ENCODE data around the gene LRRC57. TPM values are rescaled to one million over a fixed set of nuclear protein-coding genes. Genes with fewer than 3 reads are reported as not detected.

Gene LRRC57
- total RNA-seq, result 15.1 TPM
- long read RNA-seq, full-length matches to known transcripts, result 9 of 9 reads
- long read RNA-seq, partial matches to known transcripts, result 0 of 9 reads
- long read RNA-seq, other reads (novel, unspliced or antisense), result 0 of 9 reads

GRCh38 chr15:42548249-42549031, at the start of gene LRRC57, which contains the start of gene HAUS2:
TSS of gene LRRC57 (minus strand) at chr15:42548793. CDS start at chr15:42548434, 359 bp downstream.
TSS of gene HAUS2 (plus strand) at chr15:42548838. CDS start at chr15:42548873, 35 bp downstream.
- ATAC-seq, result peak; percentile 95
- intact Hi-C loops (cut with DNase I), result loop anchor here (2.0 kb wide), 1 partner anchor 102 kb away; no protein-coding TSS in a partner anchor
- peak; percentile 95 for DNase-seq (ENCODE audit: missing footprints)

DNA sequence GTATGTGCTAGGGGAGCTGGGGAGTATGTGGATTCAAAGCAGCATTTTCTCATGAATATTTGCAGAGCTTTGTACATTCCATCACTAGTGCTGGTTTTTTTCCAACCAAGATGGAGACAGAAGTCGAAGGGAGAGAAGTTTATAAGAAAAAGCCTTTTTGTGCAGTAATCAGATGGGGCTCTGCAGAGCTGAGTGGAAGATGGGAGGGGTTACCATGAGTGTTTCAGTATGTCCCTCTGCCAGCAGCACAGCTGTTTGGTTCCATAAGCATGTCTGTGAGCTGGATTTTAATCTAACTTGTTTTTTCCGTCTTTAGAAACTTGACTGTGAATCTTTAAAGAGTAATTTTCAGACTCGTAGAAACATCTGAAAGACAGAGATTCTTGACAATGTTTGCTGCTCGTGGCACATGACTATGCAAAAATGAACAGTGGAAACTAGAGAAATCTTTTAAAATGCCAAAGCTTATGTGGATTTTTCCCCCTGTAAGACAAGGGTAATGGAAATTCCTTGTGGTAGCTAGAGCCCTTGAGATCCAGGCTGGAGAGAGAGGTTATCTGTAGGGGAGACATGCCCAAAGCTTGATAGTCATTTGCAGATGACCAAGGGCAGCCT, 47.1 kb upstream of the LRRC57 start:
- intact Hi-C loops (cut with DNase I), result no loop called here
- peak; percentile 61 for ATAC-seq
- DNase-seq (ENCODE audit: missing footprints), result no peak

DNA sequence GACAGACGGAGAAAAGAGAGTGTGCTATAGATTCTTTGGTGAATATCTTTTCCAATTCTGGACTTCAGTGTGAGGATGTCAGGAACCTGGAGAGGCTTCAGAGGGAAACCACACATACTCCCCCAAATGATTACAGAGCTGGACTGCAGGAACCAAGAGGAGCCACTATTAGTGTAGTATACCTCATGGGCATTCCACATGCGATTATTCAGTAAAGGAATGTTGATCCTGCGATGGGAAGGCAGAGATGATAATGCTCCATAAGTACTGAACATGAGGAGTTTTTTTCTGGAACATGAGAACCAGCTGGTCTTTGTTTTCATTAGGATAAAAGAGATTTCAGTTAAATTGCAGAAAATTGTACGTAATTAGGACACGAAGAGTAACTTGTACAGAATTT, 45.5 kb upstream of the LRRC57 start:
- no peak for DNase-seq (ENCODE audit: missing footprints)
- no peak for ATAC-seq
- intact Hi-C loops (cut with DNase I), result no loop called here

- ATAC-seq, result peak; percentile 89
- intact Hi-C loops (cut with DNase I), result no loop called here
These were observed 44.5 kb upstream of the LRRC57 start for GRCh38 chr15:42593143-42593542.

GRCh38 chr15:42592716-42593115, 44.1 kb upstream of the LRRC57 start:
- ATAC-seq, result peak; percentile 19
- no peak for DNase-seq (ENCODE audit: missing footprints)
- intact Hi-C loops (cut with DNase I), result no loop called here

More at GRCh38 chr15:42593143-42593542, 44.5 kb upstream of the LRRC57 start:
- DNase-seq (ENCODE audit: missing footprints), result no peak

- ATAC-seq, result no peak
- intact Hi-C loops (cut with DNase I), result no loop called here
- no peak for DNase-seq (ENCODE audit: missing footprints)
These were observed 42.8 kb upstream of the LRRC57 start for GRCh38 chr15:42591238-42591934.

DNA sequence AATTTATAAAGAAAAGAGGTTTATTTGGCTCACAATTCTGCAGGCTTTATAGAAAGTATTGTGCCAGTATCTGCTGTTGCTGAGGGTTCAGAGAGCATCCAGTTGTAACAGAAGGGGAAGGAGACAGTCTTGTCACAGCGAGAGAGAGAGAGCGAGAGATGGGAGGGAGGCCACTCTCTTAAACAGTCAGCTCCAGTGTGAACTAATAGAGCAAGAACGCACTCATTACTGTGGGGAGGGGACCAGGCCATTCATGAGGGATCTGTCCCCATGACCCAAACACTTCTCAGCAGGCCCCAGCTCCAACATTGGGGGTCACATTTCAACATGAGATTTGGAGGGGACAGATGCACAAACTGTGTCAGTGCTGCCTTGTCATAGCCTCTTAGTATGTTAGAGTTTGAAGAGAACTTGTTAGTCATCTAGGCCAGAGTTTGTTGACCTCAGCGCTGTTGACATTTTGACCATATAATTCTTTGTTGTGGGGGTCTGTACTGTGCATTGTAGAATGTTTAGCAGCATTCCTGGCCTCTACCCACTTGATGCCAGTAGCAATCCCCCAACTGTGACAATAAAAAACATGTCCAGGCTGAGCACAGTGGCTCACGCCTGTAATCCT, 42.1 kb upstream of the LRRC57 start:
- intact Hi-C loops (cut with DNase I), result no loop called here
- ATAC-seq (no peak), DNase-seq (ENCODE audit: missing footprints) (no peak)

DNA sequence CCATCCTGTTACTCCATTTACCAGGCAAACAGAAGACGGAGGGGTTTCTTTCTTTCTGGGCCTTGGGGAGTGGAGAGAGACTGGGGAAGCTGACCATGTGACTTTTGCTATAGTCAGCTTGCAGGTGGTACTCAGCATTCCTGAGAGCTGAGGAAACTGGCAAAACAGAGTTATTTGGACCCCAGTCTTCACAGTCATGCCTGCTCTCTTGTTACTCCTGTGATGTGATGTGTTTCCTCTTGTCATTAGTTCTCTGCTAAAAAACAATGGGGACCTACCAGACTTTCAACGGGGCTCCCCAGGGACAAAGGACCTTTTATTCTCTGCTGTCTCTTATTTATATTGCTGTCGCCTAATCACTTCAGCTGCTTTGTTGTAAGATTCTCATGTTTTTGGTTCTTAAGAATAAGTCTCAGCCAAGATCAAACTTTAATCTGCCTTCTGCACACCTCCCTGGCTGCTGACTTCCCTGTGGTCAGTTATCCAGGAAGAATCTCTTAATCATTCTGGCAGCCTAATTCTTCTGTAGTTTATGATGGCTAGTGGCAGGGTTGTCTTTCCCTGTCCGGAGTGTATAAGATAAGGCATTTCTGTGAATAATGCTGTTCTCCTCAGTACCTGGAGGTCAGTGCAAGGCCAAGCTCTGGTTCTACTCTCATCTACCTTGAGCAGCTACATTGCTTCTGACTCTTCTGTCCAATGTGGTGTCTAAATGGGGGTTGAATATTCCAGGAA, 35.6 kb upstream of the LRRC57 start:
- DNase-seq (ENCODE audit: missing footprints) (no peak), ATAC-seq (no peak)
- intact Hi-C loops (cut with DNase I), result no loop called here

GRCh38 chr15:42582569-42583375, 34.2 kb upstream of the LRRC57 start:
- intact Hi-C loops (cut with DNase I), result no loop called here
- DNase-seq (ENCODE audit: missing footprints) (no peak), ATAC-seq (no peak)

- ATAC-seq, result peak; percentile 95
- intact Hi-C loops (cut with DNase I), result no loop called here
These were observed 32.7 kb upstream of the LRRC57 start for GRCh38 chr15:42581272-42581730.

GRCh38 chr15:42578984-42579537, 30.5 kb upstream of the LRRC57 start:
- DNase-seq (ENCODE audit: missing footprints), result no peak
- ATAC-seq, result no peak
- intact Hi-C loops (cut with DNase I), result loop anchor here (5.0 kb wide), 2 partner anchors 68 to 82 kb away; partner anchors contain the start of gene SNAP23

More at GRCh38 chr15:42581272-42581730, 32.7 kb upstream of the LRRC57 start:
- DNase-seq (ENCODE audit: missing footprints), result peak; percentile 95

DNA sequence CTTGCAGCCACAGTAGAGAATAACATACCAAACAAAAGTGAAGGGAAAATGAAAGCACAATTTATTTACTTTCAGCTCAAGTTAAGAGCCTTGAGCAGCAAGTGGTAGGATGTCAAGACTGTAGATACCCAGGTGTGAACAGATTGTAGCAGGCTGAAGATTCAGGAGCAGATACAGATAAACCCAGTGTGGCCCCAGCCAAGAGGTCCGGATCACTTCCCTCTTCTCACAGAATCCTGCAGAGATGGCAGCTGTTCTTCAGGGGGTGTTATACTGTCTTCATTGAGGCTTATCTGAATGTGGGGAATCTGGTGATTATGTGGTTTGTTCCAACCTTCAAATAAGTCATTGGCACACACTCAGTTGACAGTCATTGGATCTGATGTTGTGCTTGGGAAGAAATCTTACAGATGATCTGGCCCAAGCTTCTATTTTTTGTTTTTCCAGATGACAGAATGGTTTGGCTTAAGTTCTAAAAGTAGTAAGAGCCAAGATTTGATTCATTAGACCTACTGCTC, 29.0 kb upstream of the LRRC57 start:
- intact Hi-C loops (cut with DNase I), result loop anchor here (5.0 kb wide), 2 partner anchors 70 to 80 kb away; partner anchors contain the start of gene SNAP23
- no peak for ATAC-seq
- no peak for DNase-seq (ENCODE audit: missing footprints)

GRCh38 chr15:42576776-42577175, 28.2 kb upstream of the LRRC57 start:
- intact Hi-C loops (cut with DNase I), result loop anchor here (5.0 kb wide), 2 partner anchors 71 to 79 kb away; partner anchors contain the start of gene SNAP23
- ATAC-seq, result no peak
- no peak for DNase-seq (ENCODE audit: missing footprints)

DNA sequence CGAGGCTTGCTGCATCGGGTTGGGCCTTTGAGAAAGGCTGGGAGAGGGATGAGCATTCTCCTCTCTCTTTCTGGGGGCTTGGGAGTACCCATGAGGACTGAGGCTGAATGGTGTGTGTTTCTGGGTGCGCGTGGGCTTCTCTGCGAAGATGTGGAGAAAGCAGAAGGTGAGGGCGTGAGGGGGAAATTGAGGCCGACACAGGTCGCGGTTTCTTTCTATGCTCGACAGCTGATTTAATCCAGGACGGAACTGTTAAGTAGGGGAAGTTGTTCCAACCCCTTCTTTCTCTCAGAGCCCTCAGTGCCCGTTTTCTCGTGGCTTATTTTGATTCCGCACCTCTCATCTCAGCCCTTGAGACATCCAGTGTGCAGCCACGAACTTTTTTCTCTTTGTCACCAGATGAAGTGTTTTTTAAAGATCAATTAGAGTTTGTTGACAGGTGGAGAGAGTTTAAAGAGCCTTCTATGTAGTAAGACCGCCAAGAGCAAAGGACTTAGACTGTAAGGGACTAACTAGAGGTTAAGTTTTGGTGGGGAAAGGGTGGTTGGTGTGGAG, 27.5 kb upstream of the LRRC57 start:
- intact Hi-C loops (cut with DNase I), result loop anchor here (5.0 kb wide), 2 partner anchors 71 to 79 kb away; partner anchors contain the start of gene SNAP23
- no peak for DNase-seq (ENCODE audit: missing footprints)
- ATAC-seq, result no peak

DNA sequence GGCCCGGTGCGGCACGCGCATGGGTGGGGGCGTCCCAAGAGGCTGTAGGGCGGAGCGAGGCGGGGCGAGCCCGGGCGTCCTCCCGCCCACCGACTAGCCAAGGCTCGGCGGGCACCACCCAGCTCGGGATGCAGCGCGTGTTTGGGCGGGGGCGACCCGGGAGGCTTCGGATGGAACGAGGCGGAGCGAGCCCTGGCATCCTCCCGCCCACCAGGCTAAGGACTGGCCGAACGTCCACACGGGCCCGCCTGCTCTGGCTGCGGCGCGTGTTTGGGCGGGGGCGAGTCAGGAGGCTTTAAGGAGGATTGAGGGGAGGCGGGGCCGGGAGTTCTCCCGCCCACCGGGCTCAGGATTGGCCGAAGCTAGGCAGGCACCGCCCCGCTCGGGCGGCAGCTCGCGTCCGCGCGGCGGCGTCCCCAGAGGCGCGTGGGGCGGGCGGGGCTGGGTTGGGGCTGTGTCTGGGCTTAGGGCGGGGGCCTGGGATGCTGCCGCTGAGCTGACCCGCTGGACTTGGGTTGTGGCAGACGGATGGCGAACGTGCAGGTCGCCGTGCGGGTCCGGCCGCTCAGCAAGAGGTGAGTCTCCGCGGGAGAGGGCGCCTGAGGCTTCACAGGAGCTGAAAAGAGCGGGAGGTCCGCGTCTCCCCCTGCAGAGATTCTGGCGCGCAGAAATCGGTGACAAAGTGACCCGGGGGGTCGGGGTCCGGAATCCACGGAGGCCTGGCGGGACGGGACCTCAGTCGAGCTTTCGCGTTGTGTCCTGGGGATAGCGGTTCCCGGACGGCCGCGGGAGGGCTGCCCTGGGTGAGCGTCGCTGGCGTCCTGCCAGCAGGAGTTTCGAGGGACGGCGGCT, 26.8 kb upstream of the LRRC57 start, which contains the start of gene STARD9:
Gene STARD9 (plus strand): TSS at position 419 of the 852 bp plus-strand sequence. CDS start 110 bp downstream, at position 529.
- DNase-seq (ENCODE audit: missing footprints), result peak; percentile 99
- intact Hi-C loops (cut with DNase I), result loop anchor here (5.0 kb wide), 2 partner anchors 72 to 78 kb away; partner anchors contain the start of gene SNAP23
- ATAC-seq, result peak; percentile 97

All from Right ventricle myocardium inferior (tissue), 1 donor.